Gastroesophageal sphincter (tissue), 3 donors: ENCODE results near the gene FLNC.

Experiments
- CTCF ChIP-seq, 4 experiments: fragments of 200-600 bp in 2 of 4; fragments of 450-650 bp in 2 of 4; sonication (generic) in 1 of 4; IDR thresholded peaks; one replicate each; pipeline ENCODE4 v1.5.1; 2017 to 2019; ENCODE audit warnings: antibody characterized with exemption in 4 of 4, mild to moderate bottlenecking in 2 of 4, moderate library complexity in 2 of 4
- POLR2A ChIP-seq, 2 donors: fragments of 450-650 bp; IDR thresholded peaks; one replicate each; pipeline ENCODE4 v1.6.1; 2017; ENCODE audit warnings: antibody characterized with exemption in 2 of 2, mild to moderate bottlenecking in 2 of 2, moderate library complexity in 1 of 2
- POLR2AphosphoS5 ChIP-seq: sonication (generic); formaldehyde crosslinking; IDR thresholded peaks from one replicate; pipeline ENCODE4 v1.6.1; 2017; ENCODE audit warnings: antibody characterized with exemption

GRCh38 chr7:128807191-128807590 is 23.0 kb upstream of the FLNC start:
- TF ChIP-seq POLR2A (IDR thresholded peaks at IDR 0.05) (no peak), CTCF (IDR thresholded peaks at IDR 0.05) (no peak), POLR2AphosphoS5 (no peak)
